ENCODE measurements around the gene CD151. TPM values are rescaled to one million over a fixed set of nuclear protein-coding genes. Genes with fewer than 3 reads are reported as not detected.

Gene CD151
- total RNA-seq, 5 donors from 2014 or later (not counting 1 experiment from before 2014, with no cell fraction given) = 14.9 to 28.2 (median 25.6) TPM

- DNase-seq (no peak), ATAC-seq (replicated peaks in 1 of 4) (no peak)
- WGBS (ENCODE audit: insufficient coverage) = 77% methylated on average over 34 of the region's 41 CpGs
- no peak overlapping the region for H3K27ac ChIP-seq (ENCODE audit: low read length)
- no peak overlapping the region for H3K4me3 Mint-ChIP-seq
- ChIA-PET CTCF (no interaction called here), POLR2A (interaction anchor here in 1 of 2 donors (0.6 kb wide), 1 partner anchor 839 kb away, joined by 3 read pairs; no protein-coding TSS in a partner anchor)
- H3K36me3 ChIP-seq (ENCODE audit: control insufficient read depth in 2 of 2, extremely low read depth in 1 of 2, insufficient read depth in 1 of 2, low read length in 1 of 2) = peaks cover 0 to 5% of the 10 kb centered on the region in 2 donors
- H3K9me3 ChIP-seq = no peaks in the 10 kb centered on the region
- H3K27ac Mint-ChIP-seq = no peak overlapping the region
- H3K4me3 ChIP-seq (ENCODE audit: control insufficient read depth in 1 of 2, extremely low read depth in 1 of 2, low read length in 1 of 2) = no peak overlapping the region
- no peaks in the 10 kb centered on the region for H3K9me3 Mint-ChIP-seq
- no peaks in the 10 kb centered on the region for H3K27me3 Mint-ChIP-seq
- no peaks in the 10 kb centered on the region for H3K4me1 Mint-ChIP-seq
- H3K27me3 ChIP-seq (replicated peaks in 1 of 2; ENCODE audit: control insufficient read depth in 2 of 2, extremely low read depth in 1 of 2, insufficient read depth in 2 of 2, low read length in 1 of 2) = no peaks in the 10 kb centered on the region
- no peaks in the 10 kb centered on the region for H3K4me1 ChIP-seq (ENCODE audit: control insufficient read depth in 1 of 2, extremely low read depth in 1 of 2, insufficient read depth in 2 of 2, low read length in 2 of 2)
- H3K36me3 Mint-ChIP-seq = no peaks in the 10 kb centered on the region
Measured at GRCh38 chr11:865462-866430, 33.0 kb downstream of the CD151 start.

- POLR2A ChIA-PET = no interaction called here
- Mint-ChIP-seq H3K4me1 (no peaks in the 10 kb centered on the region), H3K36me3 (no peaks in the 10 kb centered on the region), H3K27ac (no peak overlapping the region), H3K27me3 (no peaks in the 10 kb centered on the region), H3K4me3 (no peak overlapping the region), H3K9me3 (no peaks in the 10 kb centered on the region)
- Histone ChIP-seq H3K27ac (ENCODE audit: low read length) (no peak overlapping the region), H3K27me3 (replicated peaks in 1 of 2; ENCODE audit: control insufficient read depth in 2 of 2, extremely low read depth in 1 of 2, insufficient read depth in 2 of 2, low read length in 1 of 2) (no peaks in the 10 kb centered on the region), H3K4me3 (ENCODE audit: control insufficient read depth in 1 of 2, extremely low read depth in 1 of 2, low read length in 1 of 2) (no peak overlapping the region), H3K9me3 (no peaks in the 10 kb centered on the region), H3K4me1 (ENCODE audit: control insufficient read depth in 1 of 2, extremely low read depth in 1 of 2, insufficient read depth in 2 of 2, low read length in 2 of 2) (no peaks in the 10 kb centered on the region), H3K36me3 (ENCODE audit: control insufficient read depth in 2 of 2, extremely low read depth in 1 of 2, insufficient read depth in 1 of 2, low read length in 1 of 2) (peaks cover 0 to 5% of the 10 kb centered on the region in 2 donors)
- 82% methylated on average over 3 of the region's 14 CpGs for WGBS (ENCODE audit: insufficient coverage)
- DNase-seq = no peak
- no peak for ATAC-seq (replicated peaks in 1 of 4)
- CTCF ChIA-PET = no interaction called here
Measured at GRCh38 chr11:866481-866880, 33.7 kb downstream of the CD151 start.

DNA sequence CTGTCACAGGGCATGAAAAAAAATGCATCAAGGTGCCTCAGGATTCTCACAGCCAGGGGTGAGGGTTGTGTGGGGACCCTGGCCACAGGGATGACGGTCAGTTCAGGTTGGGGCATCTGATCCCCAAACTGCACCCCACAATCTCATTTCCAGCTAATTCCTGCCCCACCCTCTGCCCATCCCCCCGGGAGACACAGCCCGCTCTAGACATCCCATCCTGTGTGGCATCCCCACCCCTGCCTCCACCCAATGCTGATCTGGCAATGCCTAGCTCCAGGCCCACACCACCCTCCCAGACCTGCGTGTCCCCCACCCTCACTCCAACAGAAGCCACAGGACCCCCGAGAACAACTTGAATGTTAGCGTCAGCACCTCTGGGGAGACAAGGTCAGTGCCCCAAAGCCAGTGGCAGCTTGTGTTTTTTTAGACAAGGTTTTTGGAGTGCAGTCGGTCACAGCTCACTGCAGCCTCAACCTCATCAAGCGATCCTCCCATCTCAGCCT is 35.2 kb downstream of the CD151 start:
- no peaks in the 10 kb centered on the region for H3K27me3 Mint-ChIP-seq
- ATAC-seq (replicated peaks in 1 of 4) = no peak
- H3K4me1 ChIP-seq (ENCODE audit: control insufficient read depth in 1 of 2, extremely low read depth in 1 of 2, insufficient read depth in 2 of 2, low read length in 2 of 2) = no peaks in the 10 kb centered on the region
- no peaks in the 10 kb centered on the region for H3K9me3 ChIP-seq
- peaks cover 0 to 5% of the 10 kb centered on the region in 2 donors for H3K36me3 ChIP-seq (ENCODE audit: control insufficient read depth in 2 of 2, extremely low read depth in 1 of 2, insufficient read depth in 1 of 2, low read length in 1 of 2)
- no peak overlapping the region for H3K27ac Mint-ChIP-seq
- H3K9me3 Mint-ChIP-seq = no peaks in the 10 kb centered on the region
- 96% methylated on average over 5 of the region's 8 CpGs for WGBS (ENCODE audit: insufficient coverage)
- no peaks in the 10 kb centered on the region for H3K36me3 Mint-ChIP-seq
- ChIA-PET POLR2A (interaction anchor here in 1 of 2 donors (0.6 kb wide), 1 partner anchor 9 kb away, joined by 7 read pairs; no protein-coding TSS in a partner anchor), CTCF (no interaction called here)
- DNase-seq = no peak
- H3K4me3 ChIP-seq (ENCODE audit: control insufficient read depth in 1 of 2, extremely low read depth in 1 of 2, low read length in 1 of 2) = no peak overlapping the region
- H3K27ac ChIP-seq (ENCODE audit: low read length) = no peak overlapping the region
- H3K4me3 Mint-ChIP-seq = no peak overlapping the region
- H3K4me1 Mint-ChIP-seq = no peaks in the 10 kb centered on the region
- H3K27me3 ChIP-seq (replicated peaks in 1 of 2; ENCODE audit: control insufficient read depth in 2 of 2, extremely low read depth in 1 of 2, insufficient read depth in 2 of 2, low read length in 1 of 2) = no peaks in the 10 kb centered on the region

GRCh38 chr11:868394-868793 is 35.6 kb downstream of the CD151 start:
- no peaks in the 10 kb centered on the region for H3K36me3 Mint-ChIP-seq
- no peak for DNase-seq
- no peaks in the 10 kb centered on the region for H3K27me3 Mint-ChIP-seq
- H3K36me3 ChIP-seq (ENCODE audit: control insufficient read depth in 2 of 2, extremely low read depth in 1 of 2, insufficient read depth in 1 of 2, low read length in 1 of 2) = peaks cover 2 to 5% of the 10 kb centered on the region in 2 donors
- H3K27ac ChIP-seq (ENCODE audit: low read length) = no peak overlapping the region
- no peaks in the 10 kb centered on the region for H3K9me3 ChIP-seq
- ChIA-PET POLR2A (interaction anchor here in 1 of 2 donors (0.6 kb wide), 1 partner anchor 10 kb away, joined by 7 read pairs; no protein-coding TSS in a partner anchor), CTCF (no interaction called here)
- no peak overlapping the region for H3K4me3 Mint-ChIP-seq
- H3K9me3 Mint-ChIP-seq = no peaks in the 10 kb centered on the region
- 92% methylated on average over 15 of the region's 17 CpGs for WGBS (ENCODE audit: insufficient coverage)
- no peak overlapping the region for H3K27ac Mint-ChIP-seq
- H3K4me1 ChIP-seq (ENCODE audit: control insufficient read depth in 1 of 2, extremely low read depth in 1 of 2, insufficient read depth in 2 of 2, low read length in 2 of 2) = no peaks in the 10 kb centered on the region
- H3K27me3 ChIP-seq (replicated peaks in 1 of 2; ENCODE audit: control insufficient read depth in 2 of 2, extremely low read depth in 1 of 2, insufficient read depth in 2 of 2, low read length in 1 of 2) = no peaks in the 10 kb centered on the region
- no peak for ATAC-seq (replicated peaks in 1 of 4)
- H3K4me1 Mint-ChIP-seq = no peaks in the 10 kb centered on the region
- H3K4me3 ChIP-seq (ENCODE audit: control insufficient read depth in 1 of 2, extremely low read depth in 1 of 2, low read length in 1 of 2) = no peak overlapping the region

- ATAC-seq (replicated peaks in 1 of 4) = no peak
- Mint-ChIP-seq H3K27ac (no peak overlapping the region), H3K36me3 (peaks cover 4% of the 10 kb centered on the region), H3K4me3 (no peak overlapping the region), H3K9me3 (no peaks in the 10 kb centered on the region), H3K27me3 (no peaks in the 10 kb centered on the region), H3K4me1 (no peaks in the 10 kb centered on the region)
- Histone ChIP-seq H3K4me1 (ENCODE audit: control insufficient read depth in 1 of 2, extremely low read depth in 1 of 2, insufficient read depth in 2 of 2, low read length in 2 of 2) (no peaks in the 10 kb centered on the region), H3K36me3 (ENCODE audit: control insufficient read depth in 2 of 2, extremely low read depth in 1 of 2, insufficient read depth in 1 of 2, low read length in 1 of 2) (peaks cover 2 to 5% of the 10 kb centered on the region in 2 donors), H3K27ac (ENCODE audit: low read length) (no peak overlapping the region), H3K9me3 (no peaks in the 10 kb centered on the region), H3K4me3 (ENCODE audit: control insufficient read depth in 1 of 2, extremely low read depth in 1 of 2, low read length in 1 of 2) (no peak overlapping the region), H3K27me3 (replicated peaks in 1 of 2; ENCODE audit: control insufficient read depth in 2 of 2, extremely low read depth in 1 of 2, insufficient read depth in 2 of 2, low read length in 1 of 2) (no peaks in the 10 kb centered on the region)
- ChIA-PET POLR2A (no interaction called here), CTCF (no interaction called here)
- WGBS (ENCODE audit: insufficient coverage) = 93% methylated on average over 9 of the region's 12 CpGs
- no peak for DNase-seq
Measured at GRCh38 chr11:868802-869201, 36.0 kb downstream of the CD151 start.

DNA sequence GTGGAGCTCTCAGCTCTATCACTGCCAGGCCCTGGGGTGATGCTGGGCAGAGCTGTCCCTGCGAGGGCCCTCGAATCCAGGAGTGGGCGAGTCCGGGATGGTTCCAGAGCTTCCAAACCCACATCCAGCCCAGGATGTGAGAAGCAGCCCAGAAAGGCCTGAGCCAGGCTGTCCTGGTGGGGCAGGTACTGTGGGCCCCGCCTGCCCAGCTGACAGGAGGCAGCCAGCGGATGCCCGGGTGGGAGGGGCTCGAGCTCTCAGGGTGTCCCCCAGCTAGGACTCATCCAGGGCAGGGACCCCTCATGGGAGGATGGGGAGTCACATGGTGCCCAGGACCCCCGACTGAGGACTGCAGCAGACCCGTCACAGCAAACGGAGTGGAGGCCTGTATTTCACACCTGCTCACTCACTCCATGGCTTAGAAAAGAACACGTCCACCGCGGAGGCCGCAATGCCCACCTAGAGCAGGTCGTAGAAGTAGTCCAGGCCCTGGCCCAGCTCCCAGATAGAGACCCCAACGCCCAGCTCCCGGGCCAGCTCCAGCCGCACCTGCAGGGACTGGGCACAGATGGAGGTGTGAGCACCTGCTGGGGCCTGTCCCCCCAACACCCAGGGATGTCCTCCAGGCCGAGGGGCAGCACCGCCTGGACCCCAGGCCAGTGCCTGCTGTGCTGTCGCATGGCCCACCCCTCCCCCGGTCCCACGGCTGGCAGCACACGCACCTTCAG is 36.8 kb downstream of the CD151 start:
- H3K4me1 Mint-ChIP-seq = no peaks in the 10 kb centered on the region
- no peak overlapping the region for H3K4me3 Mint-ChIP-seq
- Histone ChIP-seq H3K9me3 (no peaks in the 10 kb centered on the region), H3K27me3 (replicated peaks in 1 of 2; ENCODE audit: control insufficient read depth in 2 of 2, extremely low read depth in 1 of 2, insufficient read depth in 2 of 2, low read length in 1 of 2) (no peaks in the 10 kb centered on the region), H3K4me1 (ENCODE audit: control insufficient read depth in 1 of 2, extremely low read depth in 1 of 2, insufficient read depth in 2 of 2, low read length in 2 of 2) (no peaks in the 10 kb centered on the region), H3K27ac (ENCODE audit: low read length) (no peak overlapping the region), H3K36me3 (ENCODE audit: control insufficient read depth in 2 of 2, extremely low read depth in 1 of 2, insufficient read depth in 1 of 2, low read length in 1 of 2) (peaks cover 3 to 5% of the 10 kb centered on the region in 2 donors), H3K4me3 (ENCODE audit: control insufficient read depth in 1 of 2, extremely low read depth in 1 of 2, low read length in 1 of 2) (no peak overlapping the region)
- 96% methylated on average over 18 of the region's 25 CpGs for WGBS (ENCODE audit: insufficient coverage)
- H3K27ac Mint-ChIP-seq = no peak overlapping the region
- ATAC-seq (replicated peaks in 1 of 4) (no peak), DNase-seq (no peak)
- ChIA-PET POLR2A (no interaction called here), CTCF (no interaction called here)
- H3K36me3 Mint-ChIP-seq = peaks cover 5% of the 10 kb centered on the region
- no peaks in the 10 kb centered on the region for H3K9me3 Mint-ChIP-seq
- no peaks in the 10 kb centered on the region for H3K27me3 Mint-ChIP-seq
